Stimulated activated naive CD8-positive, alpha-beta T cell treated with anti-CD3 and anti-CD28 coated beads, Interleukin-15, Interleukin-2, amounts not matched to agents 100 ng/mL and 50 ng/mL, for 24 hours (primary cell): ENCODE results near the gene DCX.

ENCODE experiments used
- H3K27ac Mint-ChIP-seq: one replicate; pipeline ENCODE4 v1.8.0; 2021; ENCODE audit warnings: mild to moderate bottlenecking, mixed read lengths
- H3K27me3 Mint-ChIP-seq: one replicate; pipeline ENCODE4 v1.8.0; 2021; ENCODE audit warnings: mixed read lengths
- H3K36me3 Mint-ChIP-seq: one replicate; pipeline ENCODE4 v1.8.0; 2021; ENCODE audit warnings: low read depth, mixed read lengths
- H3K4me1 Mint-ChIP-seq: one replicate; pipeline ENCODE4 v1.8.0; 2021; ENCODE audit warnings: low read depth, mixed read lengths
- H3K4me3 Mint-ChIP-seq: one replicate; pipeline ENCODE4 v1.8.0; 2021; ENCODE audit warnings: mild to moderate bottlenecking, mixed read lengths
- H3K9me3 Mint-ChIP-seq: one replicate; pipeline ENCODE4 v1.8.0; 2021; ENCODE audit warnings: mixed read lengths

Gene DCX

DNA sequence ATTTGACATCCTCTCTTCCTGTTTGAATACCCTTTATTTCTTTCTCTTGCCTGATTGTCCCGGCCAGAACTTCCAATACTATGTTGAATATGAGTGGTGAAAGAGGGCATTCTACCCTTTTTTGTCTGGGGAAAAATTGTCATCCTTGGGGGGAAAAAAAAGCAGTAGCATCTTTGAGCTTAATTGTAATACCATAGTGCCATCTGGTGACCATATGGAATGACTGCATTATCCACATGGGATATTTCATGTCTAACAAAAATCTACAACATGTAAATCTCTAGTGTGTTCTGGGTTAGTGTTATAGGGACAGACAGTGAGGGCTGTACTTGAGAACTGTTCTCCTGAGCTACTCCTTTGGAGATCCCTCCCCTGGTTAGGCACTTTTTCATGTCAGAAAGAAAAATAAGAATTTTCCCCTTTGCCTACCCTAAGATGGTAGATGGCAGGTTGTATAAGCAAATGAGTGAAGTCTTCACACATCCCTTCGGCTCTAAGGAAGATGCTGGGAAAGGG lies 167.7 kb downstream of the DCX start:
- H3K4me3 Mint-ChIP-seq, result no peak overlapping the region
- H3K4me1 Mint-ChIP-seq, result no peaks in the 10 kb centered on the region
- no peaks in the 10 kb centered on the region for H3K9me3 Mint-ChIP-seq
- H3K27me3 Mint-ChIP-seq, result no peaks in the 10 kb centered on the region
- no peaks in the 10 kb centered on the region for H3K36me3 Mint-ChIP-seq
- no peak overlapping the region for H3K27ac Mint-ChIP-seq
